Tibial nerve (tissue), 3 donors: ENCODE results near the gene MCF2L.

Experiments used
- CTCF ChIP-seq, 5 experiments: fragments of 200-600 bp in 3 of 5; fragments of 450-650 bp in 2 of 5; sonication (generic) in 3 of 5; IDR thresholded peaks; one replicate each; pipeline ENCODE4 v1.5.1; 2016 to 2019; ENCODE audit warnings: antibody characterized with exemption in 5 of 5, mild to moderate bottlenecking in 3 of 5, moderate library complexity in 2 of 5
- POLR2A ChIP-seq, 2 donors: fragments of 450-650 bp; IDR thresholded peaks; one replicate each; pipeline ENCODE4 v1.6.1; 2017; ENCODE audit warnings: antibody characterized with exemption in 2 of 2, mild to moderate bottlenecking in 2 of 2, moderate library complexity in 2 of 2

DNA sequence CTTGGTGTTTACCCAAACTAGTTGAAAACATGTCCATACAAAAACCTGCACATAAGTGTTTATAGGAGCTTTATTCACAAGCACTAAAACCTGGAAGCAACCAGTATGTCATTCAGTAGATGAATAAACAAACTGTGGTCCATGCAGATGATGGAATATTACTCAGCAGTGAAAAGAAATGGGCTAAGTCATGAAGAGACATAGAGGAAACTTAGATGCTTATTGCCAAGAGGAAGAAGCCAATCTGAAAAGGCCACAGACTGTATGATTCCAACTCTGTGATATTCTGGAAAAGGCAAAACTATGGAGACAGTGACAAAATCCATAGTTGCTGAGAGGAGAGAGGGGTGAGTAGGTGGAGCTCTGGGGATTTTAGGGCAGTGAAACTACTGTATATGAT is 38.8 kb upstream of the MCF2L start:
- TF ChIP-seq CTCF (IDR thresholded peaks at IDR 0.05) (no peak), POLR2A (IDR thresholded peaks at IDR 0.05) (no peak)
